ENCODE data around the gene ARMH3. TPM values are rescaled to one million over a fixed set of nuclear protein-coding genes. Genes with fewer than 3 reads are reported as not detected.
A peak's percentile ranks its signal among the peaks of the same experiment; 100 is the strongest.

The ARMH3 gene
- total and polyA plus RNA-seq, 10 of the 15 experiments (the other 5 are each of a cell fraction or from before 2014, with no cell fraction given) = 13.0 to 33.0 (median 16.4) TPM

- no peak for TF ChIP-seq NR2C1 (IDR thresholded peaks at IDR 0.05)
- 0 out of 2 replicates have a peak, but pooled peaks have one; percentile 5 for TF ChIP-seq ATF2 (IDR thresholded peaks at IDR 0.05; ENCODE audit: low read length)
- peak; percentile 79 for TF ChIP-seq ZNF24 (IDR thresholded peaks at IDR 0.05)
- no peak for TF ChIP-seq CHD4 (IDR thresholded peaks at IDR 0.05)
- no peak for TF ChIP-seq RELA (IDR thresholded peaks at IDR 0.05; ENCODE audit: borderline replicate concordance, partially characterized antibody)
- TF ChIP-seq HDAC6 (IDR thresholded peaks at IDR 0.05; ENCODE audit: unreplicated experiment) = no peak
- TF ChIP-seq RB1 (IDR thresholded peaks at IDR 0.05; ENCODE audit: borderline replicate concordance) = no peak
- TF ChIP-seq DPF2 (IDR thresholded peaks at IDR 0.05) = no peak; the same call in 1 of the 2 replicates
- TF ChIP-seq SMAD5 (IDR thresholded peaks at IDR 0.05; ENCODE audit: low read depth) = no peak
- 0 out of 2 replicates have a peak, but pooled peaks have one; percentile 34 for TF ChIP-seq TCF3 (IDR thresholded peaks at IDR 0.05; ENCODE audit: borderline replicate concordance, insufficient read depth, low read depth, low read length)
- no peak for TF ChIP-seq WRNIP1 (IDR thresholded peaks at IDR 0.05; ENCODE audit: borderline replicate concordance, low read depth, low read length)
- TF ChIP-seq RAD51 (IDR thresholded peaks at IDR 0.05) = no peak
- no peak for TF ChIP-seq ESRRA (IDR thresholded peaks at IDR 0.05; ENCODE audit: low read length)
- no peak for TF ChIP-seq SIN3A (IDR thresholded peaks at IDR 0.05; ENCODE audit: low read depth, low read length)
- TF ChIP-seq MAX (IDR thresholded peaks at IDR 0.05; ENCODE audit: low read depth, low read length) = peak; percentile 24; the same call in 1 of the 2 replicates
- no peak for TF ChIP-seq E2F8 (IDR thresholded peaks at IDR 0.05; ENCODE audit: low read depth, partially characterized antibody)
- TF ChIP-seq ZBTB4 (CRISPR knock-in tag; IDR thresholded peaks at IDR 0.05) = no peak
- TF ChIP-seq MXI1 (IDR thresholded peaks at IDR 0.05; ENCODE audit: low read depth, low read length) = no peak
- no peak for TF ChIP-seq FOS (IDR thresholded peaks at IDR 0.05; ENCODE audit: borderline replicate concordance, extremely low read depth, insufficient read length)
- peak; percentile 37; the same call in 1 of the 2 replicates for TF ChIP-seq POLR2A (IDR thresholded peaks at IDR 0.05; ENCODE audit: low read depth, low read length)
- TF ChIP-seq ZNF274 (IDR thresholded peaks at IDR 0.05; ENCODE audit: insufficient read depth, insufficient read length) = no peak
These were observed 153.7 kb downstream of the ARMH3 start (continued) for GRCh38 chr10:101902032-101902819.
